Kidney (tissue), 14 donors: Measurements from ENCODE around the gene KIF21B. TPM values are rescaled to one million over a fixed set of nuclear protein-coding genes. Genes with fewer than 3 reads are reported as not detected.

Source experiments
- DNase-seq, 5 donors: peaks; one replicate each; pipeline ENCODE4 v3.0.0-alpha.2; 2013 to 2020
- FAIRE-seq: peaks from 2 replicates; lab custom pipeline; 2012; peaks lifted over from hg19 to GRCh38; lab: Jason Lieb, UNC
- H3K27ac ChIP-seq, 2 donors: one replicate each; pipeline ENCODE4 v1.7.0; 2013; ENCODE audit warnings: low read depth in 2 of 2, low read length in 2 of 2, inconsistent platforms in 1 of 2
- H3K27me3 ChIP-seq: one replicate; pipeline ENCODE4 v1.7.1; 2013; ENCODE audit warnings: low read length, inconsistent platforms; ENCODE audit not compliant: control insufficient read depth, insufficient read depth
- H3K36me3 ChIP-seq, 3 donors: one replicate each; pipeline versions ENCODE4 v1.7.0 to v1.7.1; 2013; ENCODE audit warnings: low read length in 3 of 3, control low read depth in 1 of 3, inconsistent platforms in 1 of 3; ENCODE audit not compliant: insufficient read depth in 3 of 3, control insufficient read depth in 2 of 3
- H3K4me1 ChIP-seq, 3 donors: one replicate each; pipeline versions ENCODE4 v1.7.0 to v1.7.1; 2013; ENCODE audit warnings: low read length in 3 of 3, inconsistent platforms in 1 of 3, low read depth in 1 of 3; ENCODE audit not compliant: control insufficient read depth in 2 of 3, insufficient read depth in 2 of 3
- H3K4me3 ChIP-seq, 3 donors: one replicate each; pipeline versions ENCODE4 v1.7.0 to v1.8.1; 2013; ENCODE audit warnings: low read length in 3 of 3, control low read depth in 1 of 3, inconsistent platforms in 1 of 3
- H3K9ac ChIP-seq, 3 donors: one replicate each; pipeline versions ENCODE4 v1.7.0 to v1.7.1; 2013; ENCODE audit warnings: low read length in 3 of 3, control low read depth in 1 of 3, inconsistent platforms in 1 of 3
- H3K9me3 ChIP-seq, 3 donors: one replicate each; pipeline versions ENCODE4 v1.7.0 to v1.7.1; 2013; ENCODE audit warnings: low read length in 3 of 3, control low read depth in 1 of 3, inconsistent platforms in 1 of 3; ENCODE audit not compliant: control insufficient read depth in 2 of 3, insufficient read depth in 1 of 3
- intact Hi-C: fragments of 100-400 bp; cut with DNase I; formaldehyde crosslinking; loops from one replicate; pipeline ENCODE4 v1.11.1; 2022
- polyA plus RNA-seq: library from polyadenylated mRNA; stranded (reverse); fragments of 350-450 nt; fragmentation: Illumina TruSeq; extraction: RNeasy Lipid Tissue Mini Kit (QIAGEN cat#74804); gene quantifications from one replicate; pipeline ENCODE4 v1.2.3, GENCODE V29; 2014; ENCODE audit warnings: low read depth, low replicate concordance; ENCODE audit not compliant: insufficient read depth
- total RNA-seq: library from RNA; stranded (reverse); fragmentation: NEBNext Ultra II Directional; extraction: Animal tissue kit (Norgen Biotek cat#: 25700); gene quantifications from one replicate; pipeline ENCODE4 v1.2.1, GENCODE V29; 2021
- TF ChIP-seq, protein P1 (sequence below): IDR thresholded peaks from 3 replicates; pipeline ENCODE4 v1.5.1; 2012; ENCODE audit warnings: mild to moderate bottlenecking, moderate library complexity, borderline replicate concordance; ENCODE audit not compliant: insufficient read depth; ENCODE audit errors: extremely low read depth
- donor health status: control.
- donor health status: control.
- donor health status: control.
- donor health status: control.
- donor health status: control.
- donor health status: DM: yes; HTN: yes; CAD: no.
- donor health status: Normal renal cell carcinoma (clear cell type).

KIF21B gene
- total and polyA plus RNA-seq, 2 donors from 2014 or later = 0.19 to 5.6 TPM

DNA sequence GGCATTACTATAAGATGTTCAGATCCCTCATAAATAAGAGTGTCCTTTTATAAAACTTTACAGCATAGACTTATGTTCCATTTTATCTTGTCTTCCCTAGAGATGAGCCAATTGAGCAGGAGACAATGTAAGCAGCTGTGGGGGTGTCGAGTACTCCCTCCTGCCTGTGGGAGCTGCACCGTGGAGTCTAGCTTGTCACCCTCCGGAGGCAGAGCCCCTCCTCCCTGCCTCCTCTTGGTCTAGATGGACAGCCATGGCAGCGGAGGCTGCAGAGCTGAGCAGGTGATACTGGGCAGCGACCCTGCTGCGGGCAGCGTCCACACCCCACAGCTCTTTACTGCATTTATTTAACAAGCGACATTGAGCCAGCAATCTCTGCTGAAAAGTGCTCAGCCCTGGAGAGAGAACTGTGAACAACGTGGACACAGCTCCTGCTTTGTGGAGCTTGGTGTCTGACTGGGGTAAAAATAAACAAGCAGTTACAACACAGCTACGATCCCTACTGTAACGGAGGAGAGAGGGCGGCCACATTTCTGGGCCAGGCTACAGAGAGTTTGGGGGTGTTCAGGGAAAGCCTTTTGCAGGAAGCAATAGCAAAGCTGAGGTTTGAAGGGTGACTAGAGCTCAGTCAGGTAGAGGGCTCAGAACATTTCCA lies 12.8 kb upstream of the KIF21B start:
- no peaks in the 10 kb centered on the region for H3K36me3 ChIP-seq
- H3K4me1 ChIP-seq = no peaks in the 10 kb centered on the region
- TF ChIP-seq, protein P1, sequence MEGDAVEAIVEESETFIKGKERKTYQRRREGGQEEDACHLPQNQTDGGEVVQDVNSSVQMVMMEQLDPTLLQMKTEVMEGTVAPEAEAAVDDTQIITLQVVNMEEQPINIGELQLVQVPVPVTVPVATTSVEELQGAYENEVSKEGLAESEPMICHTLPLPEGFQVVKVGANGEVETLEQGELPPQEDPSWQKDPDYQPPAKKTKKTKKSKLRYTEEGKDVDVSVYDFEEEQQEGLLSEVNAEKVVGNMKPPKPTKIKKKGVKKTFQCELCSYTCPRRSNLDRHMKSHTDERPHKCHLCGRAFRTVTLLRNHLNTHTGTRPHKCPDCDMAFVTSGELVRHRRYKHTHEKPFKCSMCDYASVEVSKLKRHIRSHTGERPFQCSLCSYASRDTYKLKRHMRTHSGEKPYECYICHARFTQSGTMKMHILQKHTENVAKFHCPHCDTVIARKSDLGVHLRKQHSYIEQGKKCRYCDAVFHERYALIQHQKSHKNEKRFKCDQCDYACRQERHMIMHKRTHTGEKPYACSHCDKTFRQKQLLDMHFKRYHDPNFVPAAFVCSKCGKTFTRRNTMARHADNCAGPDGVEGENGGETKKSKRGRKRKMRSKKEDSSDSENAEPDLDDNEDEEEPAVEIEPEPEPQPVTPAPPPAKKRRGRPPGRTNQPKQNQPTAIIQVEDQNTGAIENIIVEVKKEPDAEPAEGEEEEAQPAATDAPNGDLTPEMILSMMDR = no peak
- no peaks in the 10 kb centered on the region for H3K9me3 ChIP-seq
- FAIRE-seq (no peak), DNase-seq (peak in 1 of 5 donors; percentile 43)
- H3K27me3 ChIP-seq = no peaks in the 10 kb centered on the region
- no peak overlapping the region for H3K9ac ChIP-seq
- no peak overlapping the region for H3K27ac ChIP-seq
- no peak overlapping the region for H3K4me3 ChIP-seq
- intact Hi-C loops = no loop called here

DNA sequence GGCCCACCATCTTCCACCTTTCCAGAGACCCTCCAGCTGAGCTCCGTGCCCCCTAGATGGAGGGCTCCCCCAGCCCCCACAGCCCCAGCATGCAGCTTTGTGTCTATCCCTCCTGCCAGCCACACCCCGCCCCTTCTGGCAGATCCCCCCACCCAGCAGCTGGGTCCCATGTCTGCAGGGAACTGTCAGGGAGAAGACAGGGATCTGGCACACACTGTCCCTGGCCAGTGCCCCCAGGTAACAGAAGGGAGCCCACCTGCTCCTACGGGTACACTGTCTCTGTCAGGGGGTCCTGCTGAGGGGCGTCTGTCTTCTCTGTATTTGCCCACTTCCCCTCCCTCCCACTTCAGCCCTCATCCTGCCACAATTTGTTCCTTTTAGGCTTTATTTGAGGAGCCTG lies 11.2 kb upstream of the KIF21B start:
- H3K9me3 ChIP-seq = no peaks in the 10 kb centered on the region
- H3K36me3 ChIP-seq = no peaks in the 10 kb centered on the region
- H3K9ac ChIP-seq = no peak overlapping the region
- H3K27ac ChIP-seq = no peak overlapping the region
- no peaks in the 10 kb centered on the region for H3K27me3 ChIP-seq
- intact Hi-C loops = no loop called here
- FAIRE-seq (no peak), DNase-seq (peak in 1 of 5 donors; percentile 36)
- TF ChIP-seq, protein P1 = no peak
- H3K4me1 ChIP-seq = no peaks in the 10 kb centered on the region
- no peak overlapping the region for H3K4me3 ChIP-seq

DNA sequence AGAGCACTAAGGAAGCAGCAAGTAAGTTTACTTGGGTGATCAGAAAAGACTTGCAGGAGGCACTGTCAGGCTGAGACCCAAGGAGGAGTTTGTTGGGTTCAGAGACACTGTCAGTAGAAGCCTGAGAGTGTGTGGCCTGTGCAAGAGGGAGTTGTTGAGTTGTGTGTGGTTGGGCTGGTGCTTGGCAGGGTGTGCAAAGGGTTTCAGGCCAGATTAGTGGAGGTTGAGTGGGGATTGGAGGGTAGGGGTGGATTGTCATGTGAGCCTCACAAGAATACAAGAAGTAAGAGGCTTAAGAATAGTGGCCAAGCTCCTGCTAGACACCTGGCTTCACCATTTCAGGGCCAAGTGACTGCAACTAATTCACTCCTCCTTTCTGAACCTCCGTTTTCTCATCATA lies 8.9 kb upstream of the KIF21B start:
- H3K27ac ChIP-seq = no peak overlapping the region
- FAIRE-seq = no peak

More for the DNA sequence above, 8.9 kb upstream of the KIF21B start:
- Histone ChIP-seq H3K4me1 (peaks cover 0 to 10% (median 7%) of the 10 kb centered on the region in 3 donors), H3K9me3 (no peaks in the 10 kb centered on the region), H3K27me3 (no peaks in the 10 kb centered on the region), H3K4me3 (no peak overlapping the region), H3K9ac (no peak overlapping the region), H3K36me3 (no peaks in the 10 kb centered on the region)
- TF ChIP-seq, protein P1 = no peak
- DNase-seq = peak in 1 of 5 donors; percentile 24
- intact Hi-C loops = no loop called here
